ENCODE measurements around the gene WDFY1.

DNA sequence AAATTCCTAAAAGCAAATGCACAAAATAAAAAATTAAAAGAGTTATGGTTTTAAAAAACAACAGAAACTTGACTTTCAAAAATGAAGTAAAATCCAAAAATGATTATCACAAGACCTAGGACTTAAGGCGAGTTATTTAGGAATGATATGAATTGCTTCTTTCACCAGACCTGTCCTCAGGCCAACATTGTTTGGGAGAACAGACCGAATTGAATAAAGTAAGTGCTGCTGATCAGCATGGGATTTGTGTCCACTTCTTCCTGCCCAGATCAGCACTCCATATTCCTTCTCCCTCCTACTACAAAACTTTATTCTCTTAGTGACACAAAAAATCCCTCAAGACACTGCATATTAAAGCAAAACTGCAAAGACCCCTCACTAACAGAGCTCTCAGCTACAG lies 39.1 kb downstream of the WDFY1 start:
- TF ChIP-seq CTCF (tag by site-specific recombination; IDR thresholded peaks at IDR 0.05) (no peak), PRDM1 (tag by site-specific recombination; IDR thresholded peaks at IDR 0.05) (no peak), ZNF510 (tag by site-specific recombination; IDR thresholded peaks at IDR 0.05; ENCODE audit: insufficient replicate concordance) (no peak), MEIS1 (CRISPR knock-in tag; IDR thresholded peaks at IDR 0.05; ENCODE audit: borderline replicate concordance) (no peak)
- TF ChIP-seq, protein P1, sequence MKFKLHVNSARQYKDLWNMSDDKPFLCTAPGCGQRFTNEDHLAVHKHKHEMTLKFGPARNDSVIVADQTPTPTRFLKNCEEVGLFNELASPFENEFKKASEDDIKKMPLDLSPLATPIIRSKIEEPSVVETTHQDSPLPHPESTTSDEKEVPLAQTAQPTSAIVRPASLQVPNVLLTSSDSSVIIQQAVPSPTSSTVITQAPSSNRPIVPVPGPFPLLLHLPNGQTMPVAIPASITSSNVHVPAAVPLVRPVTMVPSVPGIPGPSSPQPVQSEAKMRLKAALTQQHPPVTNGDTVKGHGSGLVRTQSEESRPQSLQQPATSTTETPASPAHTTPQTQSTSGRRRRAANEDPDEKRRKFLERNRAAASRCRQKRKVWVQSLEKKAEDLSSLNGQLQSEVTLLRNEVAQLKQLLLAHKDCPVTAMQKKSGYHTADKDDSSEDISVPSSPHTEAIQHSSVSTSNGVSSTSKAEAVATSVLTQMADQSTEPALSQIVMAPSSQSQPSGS (tag by site-specific recombination; IDR thresholded peaks at IDR 0.05; ENCODE audit: low read depth) = no peak
